CD4-positive, alpha-beta memory T cell (primary cell): Measurements from ENCODE around the gene SCN3B. TPM values are rescaled to one million over a fixed set of nuclear protein-coding genes. Genes with fewer than 3 reads are reported as not detected.

Experiments
- CTCF ChIA-PET: fragments of 350-600 bp; sonication (Branson Sonifier 250); formaldehyde crosslinking; loops from one replicate; lab custom pipeline; 2021; ENCODE audit warnings: inconsistent platforms; ENCODE audit not compliant: partially characterized antibody; lab: Charles Lee
- POLR2A ChIA-PET: fragments of 350-600 bp; sonication (Branson Sonifier 250); formaldehyde crosslinking; loops from one replicate; lab custom pipeline; 2021; ENCODE audit not compliant: partially characterized antibody; lab: Charles Lee
- DNase-seq, 5 donors: peaks; one replicate each; pipeline versions ENCODE4 v3.0.0 to v3.0.0-alpha.2; 2020 to 2022; ENCODE audit warnings: mixed read lengths in 1 of 5
- H3K27ac ChIP-seq: one replicate; pipeline ENCODE4 v1.7.0; 2013; ENCODE audit warnings: low read depth, low read length
- H3K27me3 ChIP-seq: 2 replicates; pipeline ENCODE4 v1.7.0; 2013; ENCODE audit warnings: mild to moderate bottlenecking, low read length, moderate library complexity; ENCODE audit not compliant: insufficient read depth
- H3K36me3 ChIP-seq: 2 replicates; pipeline ENCODE4 v1.7.0; 2013; ENCODE audit warnings: mild to moderate bottlenecking, low read length, moderate library complexity; ENCODE audit not compliant: insufficient read depth
- H3K4me1 ChIP-seq: 2 replicates; pipeline ENCODE4 v1.7.0; 2013; ENCODE audit warnings: mild to moderate bottlenecking, low read length, moderate library complexity; ENCODE audit not compliant: insufficient read depth
- H3K4me3 ChIP-seq, 2 donors: one replicate each; pipeline ENCODE4 v1.7.0; 2013; ENCODE audit warnings: low read length in 2 of 2, mild to moderate bottlenecking in 1 of 2
- H3K9me3 ChIP-seq, 2 donors: one replicate each; pipeline ENCODE4 v1.7.0; 2013; ENCODE audit warnings: low read length in 2 of 2, control low read depth in 1 of 2; ENCODE audit not compliant: control insufficient read depth in 1 of 2
- H3K27ac Mint-ChIP-seq, 7 donors: one replicate each; pipeline ENCODE4 v1.8.0; 2020 to 2021; ENCODE audit warnings: mixed read lengths in 7 of 7, mild to moderate bottlenecking in 6 of 7, inconsistent platforms in 3 of 7, moderate library complexity in 3 of 7
- H3K27me3 Mint-ChIP-seq, 2 donors: one replicate each; pipeline ENCODE4 v1.8.0; 2020 to 2021; ENCODE audit warnings: mixed read lengths in 2 of 2
- H3K36me3 Mint-ChIP-seq, 2 donors: one replicate each; pipeline ENCODE4 v1.8.0; 2020 to 2021; ENCODE audit warnings: mixed read lengths in 2 of 2, inconsistent platforms in 1 of 2, mild to moderate bottlenecking in 1 of 2
- H3K4me1 Mint-ChIP-seq, 4 donors: one replicate each; pipeline ENCODE4 v1.8.0; 2020 to 2021; ENCODE audit warnings: mixed read lengths in 4 of 4, mild to moderate bottlenecking in 1 of 4
- H3K4me3 Mint-ChIP-seq, 8 donors: one replicate each; pipeline ENCODE4 v1.8.0; 2020 to 2021; ENCODE audit warnings: mixed read lengths in 8 of 8, mild to moderate bottlenecking in 7 of 8, moderate library complexity in 6 of 8, inconsistent platforms in 3 of 8
- H3K9me3 Mint-ChIP-seq, 8 donors: one replicate each; pipeline ENCODE4 v1.8.0; 2020 to 2021; ENCODE audit warnings: mixed read lengths in 8 of 8, mild to moderate bottlenecking in 5 of 8, inconsistent platforms in 3 of 8, moderate library complexity in 1 of 8
- intact Hi-C: fragments of 100-400 bp; cut with micrococcal nuclease; formaldehyde crosslinking; loops from one replicate; pipeline ENCODE4 v1.15.1; 2023
- polyA plus RNA-seq, 2 donors: library from polyadenylated mRNA; unstranded; fragments of 300-500 nt; fragmentation: Illumina TruSeq; gene quantifications; one replicate each; pipeline ENCODE4 v1.2.3, GENCODE V29; 2021
- total RNA-seq, 2 experiments: library from RNA; stranded (reverse); gene quantifications; one replicate each; pipeline ENCODE4 v1.2.3, GENCODE V29; 2021

Gene SCN3B
- total and polyA plus RNA-seq, 4 experiments from 2014 or later, result 0.05 TPM; not detected in 3

GRCh38 chr11:123585206-123585605 is 69.2 kb downstream of the SCN3B start:
- no peaks in the 10 kb centered on the region for H3K27me3 ChIP-seq
- no peaks in the 10 kb centered on the region for H3K36me3 ChIP-seq
- CTCF ChIA-PET, result interaction anchor here (1.9 kb wide), 1 partner anchor 9 kb away, joined by 7 read pairs; no protein-coding TSS in a partner anchor
- POLR2A ChIA-PET, result no interaction called here
- Mint-ChIP-seq H3K9me3 (peaks cover 0 to 3% (median 0%) of the 10 kb centered on the region in 8 donors), H3K4me1 (peaks cover 3 to 11% (median 10%) of the 10 kb centered on the region in 4 donors), H3K27me3 (no peaks in the 10 kb centered on the region), H3K27ac (no peak overlapping the region), H3K36me3 (peaks cover 0 to 2% of the 10 kb centered on the region in 2 donors), H3K4me3 (no peak overlapping the region)
- H3K9me3 ChIP-seq, result no peaks in the 10 kb centered on the region
- intact Hi-C loops, result no loop called here
- H3K4me1 ChIP-seq, result peaks cover 7% of the 10 kb centered on the region
- H3K27ac ChIP-seq, result no peak overlapping the region
- H3K4me3 ChIP-seq, result no peak overlapping the region
- no peak for DNase-seq

GRCh38 chr11:123584737-123585136 is 69.7 kb downstream of the SCN3B start:
- Mint-ChIP-seq H3K4me1 (peaks cover 3 to 13% (median 12%) of the 10 kb centered on the region in 4 donors), H3K27ac (no peak overlapping the region), H3K27me3 (no peaks in the 10 kb centered on the region), H3K4me3 (no peak overlapping the region), H3K9me3 (peaks cover 0 to 3% (median 0%) of the 10 kb centered on the region in 8 donors), H3K36me3 (peaks cover 0 to 2% of the 10 kb centered on the region in 2 donors)
- Histone ChIP-seq H3K9me3 (no peaks in the 10 kb centered on the region), H3K4me1 (peaks cover 7% of the 10 kb centered on the region), H3K4me3 (no peak overlapping the region), H3K27me3 (no peaks in the 10 kb centered on the region), H3K36me3 (no peaks in the 10 kb centered on the region), H3K27ac (no peak overlapping the region)
- DNase-seq, result no peak
- intact Hi-C loops, result no loop called here
- CTCF ChIA-PET, result no interaction called here
- POLR2A ChIA-PET, result no interaction called here

- intact Hi-C loops, result no loop called here
- Histone ChIP-seq H3K4me3 (no peak overlapping the region), H3K9me3 (no peaks in the 10 kb centered on the region), H3K27me3 (no peaks in the 10 kb centered on the region), H3K36me3 (no peaks in the 10 kb centered on the region), H3K4me1 (peaks cover 7% of the 10 kb centered on the region), H3K27ac (no peak overlapping the region)
- ChIA-PET POLR2A (no interaction called here), CTCF (no interaction called here)
- no peak overlapping the region for H3K4me3 Mint-ChIP-seq
- peaks cover 4 to 14% (median 12%) of the 10 kb centered on the region in 4 donors for H3K4me1 Mint-ChIP-seq
- H3K27ac Mint-ChIP-seq, result no peak overlapping the region
- no peaks in the 10 kb centered on the region for H3K27me3 Mint-ChIP-seq
- H3K9me3 Mint-ChIP-seq, result peaks cover 0 to 3% (median 0%) of the 10 kb centered on the region in 8 donors
- no peak for DNase-seq
- peaks cover 0 to 2% of the 10 kb centered on the region in 2 donors for H3K36me3 Mint-ChIP-seq
Measured at GRCh38 chr11:123584186-123584585, 70.2 kb downstream of the SCN3B start.

- Histone ChIP-seq H3K4me3 (no peak overlapping the region), H3K9me3 (no peaks in the 10 kb centered on the region), H3K4me1 (peaks cover 7% of the 10 kb centered on the region), H3K27me3 (no peaks in the 10 kb centered on the region), H3K36me3 (no peaks in the 10 kb centered on the region), H3K27ac (no peak overlapping the region)
- H3K27ac Mint-ChIP-seq, result no peak overlapping the region
- H3K4me3 Mint-ChIP-seq, result no peak overlapping the region
- intact Hi-C loops, result no loop called here
- H3K36me3 Mint-ChIP-seq, result no peaks in the 10 kb centered on the region
- ChIA-PET CTCF (interaction anchor here (1.0 to 5.3 kb wide), 5 partner anchors 9 to 128 kb away, joined by 4 to 30 read pairs (median 5); no protein-coding TSS in a partner anchor), POLR2A (no interaction called here)
- H3K4me1 Mint-ChIP-seq, result peaks cover 4 to 14% (median 12%) of the 10 kb centered on the region in 4 donors
- H3K9me3 Mint-ChIP-seq, result peaks cover 0 to 3% (median 0%) of the 10 kb centered on the region in 8 donors
- no peak for DNase-seq
- no peaks in the 10 kb centered on the region for H3K27me3 Mint-ChIP-seq
Measured at GRCh38 chr11:123582992-123583504, 71.4 kb downstream of the SCN3B start.

GRCh38 chr11:123581651-123582399 is 72.6 kb downstream of the SCN3B start:
- ChIA-PET CTCF (interaction anchor here (1.3 to 5.3 kb wide), 7 partner anchors 9 to 129 kb away, joined by 4 to 48 read pairs (median 8); no protein-coding TSS in a partner anchor), POLR2A (no interaction called here)
- Histone ChIP-seq H3K4me3 (no peak overlapping the region), H3K9me3 (no peaks in the 10 kb centered on the region), H3K36me3 (no peaks in the 10 kb centered on the region), H3K27me3 (no peaks in the 10 kb centered on the region), H3K27ac (no peak overlapping the region), H3K4me1 (peaks cover 12% of the 10 kb centered on the region)
- intact Hi-C loops, result no loop called here
- Mint-ChIP-seq H3K4me3 (no peak overlapping the region), H3K36me3 (no peaks in the 10 kb centered on the region), H3K27me3 (no peaks in the 10 kb centered on the region), H3K4me1 (peaks cover 7 to 20% (median 16%) of the 10 kb centered on the region in 4 donors), H3K9me3 (peaks cover 0 to 3% (median 0%) of the 10 kb centered on the region in 8 donors), H3K27ac (no peak overlapping the region)
- DNase-seq, result no peak

- H3K36me3 Mint-ChIP-seq, result no peaks in the 10 kb centered on the region
- no peak overlapping the region for H3K27ac ChIP-seq
Measured at GRCh38 chr11:123580557-123581275, 73.7 kb downstream of the SCN3B start.

More at GRCh38 chr11:123580557-123581275, 73.7 kb downstream of the SCN3B start:
- POLR2A ChIA-PET, result no interaction called here
- H3K9me3 Mint-ChIP-seq, result peaks cover 0 to 3% (median 0%) of the 10 kb centered on the region in 8 donors
- no peaks in the 10 kb centered on the region for H3K27me3 Mint-ChIP-seq
- H3K36me3 ChIP-seq, result no peaks in the 10 kb centered on the region
- H3K9me3 ChIP-seq, result no peaks in the 10 kb centered on the region
- intact Hi-C loops, result loop anchor here (1.0 kb wide), 1 partner anchor 127 kb away; no protein-coding TSS in a partner anchor
- peaks cover 13 to 29% (median 23%) of the 10 kb centered on the region in 4 donors for H3K4me1 Mint-ChIP-seq
- DNase-seq, result peak; percentile 51 to 59 (median 57)
- no peak overlapping the region for H3K4me3 ChIP-seq
- H3K4me1 ChIP-seq, result peaks cover 18% of the 10 kb centered on the region
- CTCF ChIA-PET, result interaction anchor here (0.8 to 5.3 kb wide), 24 partner anchors 9 to 174 kb away, joined by 3 to 48 read pairs (median 4); no protein-coding TSS in a partner anchor
- peak overlapping the region in 4 of 8 donors; percentile 26 to 46 (median 36) for H3K4me3 Mint-ChIP-seq
- peak overlapping the region in 1 of 7 donors; percentile 7 for H3K27ac Mint-ChIP-seq
- H3K27me3 ChIP-seq, result no peaks in the 10 kb centered on the region
